Thoracic aorta (tissue), 2 donors: ENCODE measurements around the gene CAPS. TPM values are rescaled to one million over a fixed set of nuclear protein-coding genes. Genes with fewer than 3 reads are reported as not detected.

Experiments
- ATAC-seq: fragments of 150-250 bp; one replicate; pipeline ENCODE4 v1.8.0; 2017; ENCODE audit warnings: low read depth; ENCODE audit not compliant: insufficient number of reproducible peaks, low FRiP score
- DNase-seq: peaks from one replicate; pipeline ENCODE4 v3.0.0-alpha.2; 2020; ENCODE audit warnings: low spot score
- H3K27ac ChIP-seq, 2 donors: fragments of 200-600 bp; sonication (generic); 1 replicate in 1 of 2; 2 replicates in 1 of 2; pipeline ENCODE4 v1.5.1; 2016; ENCODE audit warnings: mild to moderate bottlenecking in 2 of 2, moderate library complexity in 2 of 2
- H3K27me3 ChIP-seq: fragments of 200-600 bp; sonication (generic); replicated peaks from 2 replicates; pipeline ENCODE4 v1.6.0; 2016; ENCODE audit warnings: mild to moderate bottlenecking; ENCODE audit not compliant: insufficient read depth
- H3K36me3 ChIP-seq: fragments of 200-600 bp; sonication (generic); one replicate; pipeline ENCODE4 v1.5.1; 2016
- H3K4me1 ChIP-seq, 2 donors: fragments of 200-600 bp; sonication (generic); 1 replicate in 1 of 2; 2 replicates in 1 of 2; pipeline versions ENCODE4 v1.5.1 to v1.6.0; 2016; ENCODE audit warnings: low read depth in 2 of 2, mild to moderate bottlenecking in 1 of 2; ENCODE audit not compliant: control insufficient read depth in 1 of 2
- H3K4me3 ChIP-seq: fragments of 200-600 bp; sonication (generic); 2 replicates; pipeline ENCODE4 v1.5.1; 2016; ENCODE audit warnings: mild to moderate bottlenecking
- H3K9me3 ChIP-seq: fragments of 200-600 bp; sonication (generic); 2 replicates; pipeline ENCODE4 v1.5.1; 2016
- total RNA-seq, 2 donors: library from RNA; depleted of rRNA; stranded (reverse); fragments of >200 nt; gene quantifications; one replicate each; pipeline versions ENCODE4 v1.1.0 to v1.2.3, GENCODE V29; 2016
- TF ChIP-seq, protein P1 (sequence below): fragments of 200-600 bp; sonication (generic); IDR thresholded peaks from one replicate; pipeline ENCODE4 v1.5.1; 2019; ENCODE audit warnings: antibody characterized with exemption

CAPS gene
- total RNA-seq, 2 donors from 2014 or later = 8.5 to 48.7 TPM

DNA sequence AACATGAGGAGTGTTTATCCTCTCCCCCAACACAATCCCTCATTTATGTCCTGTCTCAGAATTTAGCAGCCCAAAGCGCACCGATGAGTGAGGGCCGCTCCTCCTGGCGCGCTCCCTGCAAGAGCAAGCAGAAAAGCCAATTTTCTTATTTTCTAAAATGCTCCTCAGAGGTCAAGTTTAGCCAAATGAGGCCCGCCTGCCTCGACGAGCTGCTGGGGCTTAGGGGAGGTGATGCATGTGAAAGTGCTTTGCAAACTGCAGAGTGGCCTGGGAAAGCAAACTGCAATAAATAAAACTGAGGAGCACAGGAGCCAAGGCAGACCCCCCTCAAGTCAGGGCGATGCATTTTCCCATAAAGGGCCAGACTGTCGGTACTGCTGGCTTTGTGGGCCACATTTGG is 29.0 kb downstream of the CAPS start:
- peaks cover 3 to 18% of the 10 kb centered on the region in 2 donors for H3K4me1 ChIP-seq
- TF ChIP-seq, protein P1, sequence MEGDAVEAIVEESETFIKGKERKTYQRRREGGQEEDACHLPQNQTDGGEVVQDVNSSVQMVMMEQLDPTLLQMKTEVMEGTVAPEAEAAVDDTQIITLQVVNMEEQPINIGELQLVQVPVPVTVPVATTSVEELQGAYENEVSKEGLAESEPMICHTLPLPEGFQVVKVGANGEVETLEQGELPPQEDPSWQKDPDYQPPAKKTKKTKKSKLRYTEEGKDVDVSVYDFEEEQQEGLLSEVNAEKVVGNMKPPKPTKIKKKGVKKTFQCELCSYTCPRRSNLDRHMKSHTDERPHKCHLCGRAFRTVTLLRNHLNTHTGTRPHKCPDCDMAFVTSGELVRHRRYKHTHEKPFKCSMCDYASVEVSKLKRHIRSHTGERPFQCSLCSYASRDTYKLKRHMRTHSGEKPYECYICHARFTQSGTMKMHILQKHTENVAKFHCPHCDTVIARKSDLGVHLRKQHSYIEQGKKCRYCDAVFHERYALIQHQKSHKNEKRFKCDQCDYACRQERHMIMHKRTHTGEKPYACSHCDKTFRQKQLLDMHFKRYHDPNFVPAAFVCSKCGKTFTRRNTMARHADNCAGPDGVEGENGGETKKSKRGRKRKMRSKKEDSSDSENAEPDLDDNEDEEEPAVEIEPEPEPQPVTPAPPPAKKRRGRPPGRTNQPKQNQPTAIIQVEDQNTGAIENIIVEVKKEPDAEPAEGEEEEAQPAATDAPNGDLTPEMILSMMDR = no peak
- H3K36me3 ChIP-seq = peaks cover 27% of the 10 kb centered on the region
- H3K27ac ChIP-seq = no peak overlapping the region
- no peak for ATAC-seq
- no peaks in the 10 kb centered on the region for H3K9me3 ChIP-seq
- no peaks in the 10 kb centered on the region for H3K27me3 ChIP-seq
- H3K4me3 ChIP-seq = no peak overlapping the region
- DNase-seq = no peak

DNA sequence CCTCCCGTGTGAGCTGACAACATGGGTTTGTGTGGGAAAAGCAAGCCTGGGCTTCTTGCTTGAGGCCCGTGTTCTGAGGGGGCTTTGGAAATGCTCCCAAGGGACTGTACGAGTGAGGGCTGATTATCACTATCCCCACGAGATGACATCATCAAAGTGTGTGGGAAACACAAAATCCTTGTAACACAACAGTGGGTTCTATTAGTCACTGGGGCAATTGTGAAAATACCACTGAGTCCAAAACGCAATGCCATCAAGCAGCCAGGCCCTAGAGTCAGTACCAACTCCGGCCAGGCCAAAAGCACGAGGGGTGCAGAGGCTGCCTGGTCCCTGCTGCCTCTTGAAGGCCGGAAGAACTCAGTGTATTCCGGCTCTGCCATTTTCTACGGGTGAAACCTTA is 29.6 kb downstream of the CAPS start:
- TF ChIP-seq, protein P1 = no peak
- Histone ChIP-seq H3K4me3 (no peak overlapping the region), H3K27me3 (no peaks in the 10 kb centered on the region), H3K9me3 (no peaks in the 10 kb centered on the region), H3K36me3 (peaks cover 27% of the 10 kb centered on the region), H3K27ac (no peak overlapping the region), H3K4me1 (peaks cover 9 to 23% of the 10 kb centered on the region in 2 donors)
- DNase-seq (no peak), ATAC-seq (no peak)

DNA sequence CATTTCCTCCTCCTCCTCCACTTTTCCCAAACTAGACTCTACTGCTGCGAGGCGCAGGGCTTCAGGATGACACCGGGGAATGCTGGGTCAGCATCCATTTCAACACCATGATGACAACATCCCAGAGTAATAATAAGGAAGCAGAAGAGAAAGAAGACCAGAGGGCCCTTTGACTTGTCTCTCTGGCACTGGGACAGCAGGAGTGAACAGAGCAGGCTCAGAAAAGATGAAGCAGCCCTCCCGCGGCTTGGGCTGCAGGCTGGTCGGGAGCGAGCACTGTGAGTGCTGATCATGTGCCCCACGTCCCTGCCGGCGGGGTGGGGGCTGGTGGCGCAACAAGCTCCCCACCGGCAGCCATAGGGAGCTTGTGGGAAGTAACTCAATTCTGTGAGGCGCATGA is 33.4 kb downstream of the CAPS start:
- no peak for ATAC-seq
- TF ChIP-seq, protein P1 = no peak
- Histone ChIP-seq H3K27me3 (no peaks in the 10 kb centered on the region), H3K4me1 (peaks cover 29 to 58% of the 10 kb centered on the region in 2 donors), H3K4me3 (no peak overlapping the region), H3K27ac (no peak overlapping the region), H3K9me3 (no peaks in the 10 kb centered on the region), H3K36me3 (no peaks in the 10 kb centered on the region)
- DNase-seq = no peak

DNA sequence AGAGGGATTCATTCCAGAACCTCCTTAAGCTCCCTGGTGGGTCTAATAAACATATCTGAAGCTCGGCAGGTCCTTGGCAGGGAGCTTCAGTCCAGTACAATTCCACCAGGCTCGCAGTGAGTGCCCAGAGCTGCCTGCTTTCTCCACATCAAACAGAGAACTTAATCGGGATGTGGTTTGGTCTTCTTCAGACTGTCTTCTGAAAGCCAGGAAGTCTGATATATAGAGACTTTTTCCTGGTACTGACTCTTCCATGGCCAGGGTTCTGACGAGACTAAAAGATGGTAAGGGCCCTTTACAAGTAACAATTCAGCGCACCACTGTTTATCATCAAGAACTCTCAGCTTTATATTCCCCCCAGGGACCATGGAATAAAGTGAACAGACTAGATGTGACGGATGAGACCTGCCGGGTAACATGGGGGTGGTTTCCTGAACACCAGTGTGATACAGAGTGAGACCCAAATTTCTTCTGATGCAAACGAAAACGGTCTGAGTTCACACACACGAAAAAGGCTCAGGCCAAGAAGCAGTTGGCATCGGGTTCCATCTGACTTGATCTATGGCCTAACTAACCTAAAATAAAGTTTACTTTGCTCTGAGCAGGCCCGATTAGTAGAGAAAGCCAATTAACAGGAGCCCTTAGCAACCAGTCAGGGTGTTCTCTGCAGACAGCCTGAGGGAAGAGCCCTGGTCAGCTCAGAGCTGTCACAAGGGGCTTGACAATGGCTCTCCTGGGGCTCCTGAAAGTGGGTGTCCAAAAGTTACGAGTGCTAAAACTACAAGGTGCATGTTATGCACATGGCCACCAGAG is 34.9 kb downstream of the CAPS start:
- H3K4me3 ChIP-seq = no peak overlapping the region
- H3K36me3 ChIP-seq = no peaks in the 10 kb centered on the region
- DNase-seq (no peak), ATAC-seq (no peak)
- no peaks in the 10 kb centered on the region for H3K27me3 ChIP-seq
- H3K4me1 ChIP-seq = peaks cover 44 to 73% of the 10 kb centered on the region in 2 donors
- TF ChIP-seq, protein P1 = no peak
- H3K9me3 ChIP-seq = no peaks in the 10 kb centered on the region
- H3K27ac ChIP-seq = no peak overlapping the region

DNA sequence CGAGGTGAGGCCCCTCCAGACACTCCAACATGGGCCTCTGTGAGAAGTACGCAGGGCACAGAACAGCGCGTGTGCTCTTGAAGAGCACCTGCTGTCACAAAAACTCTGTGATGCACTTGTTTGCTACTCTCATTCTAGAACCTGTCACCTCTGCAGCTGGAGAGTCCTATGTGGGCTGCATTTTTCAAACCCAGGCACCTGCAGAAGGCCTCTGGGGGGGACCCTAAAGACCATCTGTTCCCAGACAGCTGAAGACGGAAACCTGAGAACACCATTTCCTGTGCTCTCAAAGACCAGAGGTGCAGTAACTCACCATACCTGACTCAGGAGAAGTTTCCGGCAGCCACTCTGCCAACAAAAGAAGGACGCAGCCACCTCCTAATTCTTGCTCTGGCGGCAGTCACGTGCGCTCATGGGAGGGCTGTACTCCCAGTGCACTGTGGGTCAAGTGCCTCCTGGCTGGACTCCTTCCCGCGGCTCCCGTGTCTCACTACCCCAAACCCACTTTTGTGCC is 35.8 kb downstream of the CAPS start:
- H3K27ac ChIP-seq = no peak overlapping the region
- H3K9me3 ChIP-seq = no peaks in the 10 kb centered on the region
- peaks cover 49 to 81% of the 10 kb centered on the region in 2 donors for H3K4me1 ChIP-seq
- H3K4me3 ChIP-seq = no peak overlapping the region
- ATAC-seq = no peak
- no peaks in the 10 kb centered on the region for H3K36me3 ChIP-seq
- H3K27me3 ChIP-seq = no peaks in the 10 kb centered on the region
- TF ChIP-seq, protein P1 = no peak
- DNase-seq = no peak
